ENCODE measurements around the gene EPHA8.

- TF ChIP-seq CTCF (IDR thresholded peaks at IDR 0.05) (no peak), POLR2A (IDR thresholded peaks at IDR 0.05) (no peak)
Observed at GRCh38 chr1:22525646-22526045, 37.6 kb upstream of the EPHA8 start.

Data from lower leg skin (tissue), 3 donors.